GM12891 (cell line): ENCODE measurements around the gene PITPNB. TPM values are rescaled to one million over a fixed set of nuclear protein-coding genes. Genes with fewer than 3 reads are reported as not detected.

ENCODE experiments used
- DNase-seq: peaks from one replicate; pipeline ENCODE4 v3.0.0; 2011; ENCODE audit warnings: low spot score; ENCODE audit not compliant: insufficient read length
- FAIRE-seq: peaks from 2 replicates; lab custom pipeline; 2011; peaks lifted over from hg19 to GRCh38; lab: Jason Lieb, UNC
- PAX5 ChIP-seq: IDR thresholded peaks from 2 replicates; pipeline ENCODE4 v1.6.1; 2011; ENCODE audit warnings: low read length, moderate library complexity, mild to moderate bottlenecking; ENCODE audit not compliant: insufficient read depth, severe bottlenecking
- POLR2A ChIP-seq: IDR thresholded peaks from 2 replicates; pipeline ENCODE4 v1.6.1; 2011; ENCODE audit warnings: low read depth, low read length, control low read depth
- POLR2AphosphoS5 ChIP-seq: IDR thresholded peaks from 2 replicates; pipeline ENCODE4 v1.6.1; 2011; ENCODE audit warnings: low read depth, low read length, control low read depth
- POU2F2 ChIP-seq: IDR thresholded peaks from 2 replicates; pipeline ENCODE4 v1.6.1; 2011; ENCODE audit warnings: low read depth, mild to moderate bottlenecking, control low read depth, low read length, moderate library complexity
- SPI1 ChIP-seq: IDR thresholded peaks from 2 replicates; pipeline ENCODE4 v1.6.1; 2011; ENCODE audit warnings: low read depth, low read length, control low read depth
- TAF1 ChIP-seq: IDR thresholded peaks from 2 replicates; pipeline ENCODE4 v1.6.1; 2011; ENCODE audit warnings: low read depth, low read length, control low read depth
- polyA plus RNA-seq: library from polyadenylated mRNA; unstranded; fragments of >200 nt; gene quantifications from one replicate; pipeline ENCODE4 v1.2.1, GENCODE V29; 2012; ENCODE audit warnings: low read depth, missing spikeins, inconsistent platforms; ENCODE audit not compliant: missing spikeins

Gene PITPNB
- 34.9 TPM for polyA plus RNA-seq

DNA sequence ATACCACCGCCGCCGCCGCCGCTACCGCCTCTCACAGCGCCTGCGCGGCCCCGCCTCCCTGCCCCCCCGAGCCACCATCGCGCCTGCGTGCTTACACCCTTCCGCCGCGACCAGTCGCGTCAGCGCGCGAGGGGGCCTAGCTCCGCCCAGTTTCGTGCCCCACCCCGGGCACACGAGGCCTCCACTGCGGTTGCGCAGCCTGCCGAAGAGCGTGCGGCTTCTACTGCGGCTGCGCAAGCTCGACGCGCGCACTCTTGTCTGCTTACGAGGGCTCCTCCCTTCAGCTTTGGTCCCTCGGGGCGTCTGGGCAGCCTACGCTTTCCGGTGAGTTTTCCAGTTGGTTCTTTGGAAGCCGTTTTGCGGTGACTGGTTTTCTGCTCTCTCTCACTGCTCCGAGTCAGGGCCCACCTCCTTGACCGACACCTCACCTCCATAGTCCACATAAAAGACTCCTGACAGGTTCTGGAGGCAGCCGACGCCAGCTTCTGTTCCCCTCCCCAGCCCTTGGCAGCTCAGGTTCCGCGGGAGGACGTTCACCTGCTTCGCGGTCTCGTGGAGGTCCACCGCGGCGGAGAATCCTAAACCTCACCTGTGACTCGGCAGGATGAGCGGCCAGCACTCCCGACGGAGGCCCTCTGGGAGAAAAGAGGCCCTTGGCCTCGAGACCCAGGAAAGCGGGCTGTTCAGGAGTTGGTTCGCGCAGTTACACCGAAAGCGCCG lies at the start of gene PITPNB:
Gene PITPNB, minus strand, starts transcription at position 35 of the 720 bp plus-strand sequence. CDS start 65 bp downstream, outside the sequence.
- TF ChIP-seq POU2F2 (no peak), POLR2A (peak; percentile 51; the same call in 1 of the 2 replicates), SPI1 (no peak), POLR2AphosphoS5 (peak; percentile 35), TAF1 (no peak), PAX5 (no peak)
- DNase-seq, result peak; percentile 93
- peak; percentile 100 for FAIRE-seq

DNA sequence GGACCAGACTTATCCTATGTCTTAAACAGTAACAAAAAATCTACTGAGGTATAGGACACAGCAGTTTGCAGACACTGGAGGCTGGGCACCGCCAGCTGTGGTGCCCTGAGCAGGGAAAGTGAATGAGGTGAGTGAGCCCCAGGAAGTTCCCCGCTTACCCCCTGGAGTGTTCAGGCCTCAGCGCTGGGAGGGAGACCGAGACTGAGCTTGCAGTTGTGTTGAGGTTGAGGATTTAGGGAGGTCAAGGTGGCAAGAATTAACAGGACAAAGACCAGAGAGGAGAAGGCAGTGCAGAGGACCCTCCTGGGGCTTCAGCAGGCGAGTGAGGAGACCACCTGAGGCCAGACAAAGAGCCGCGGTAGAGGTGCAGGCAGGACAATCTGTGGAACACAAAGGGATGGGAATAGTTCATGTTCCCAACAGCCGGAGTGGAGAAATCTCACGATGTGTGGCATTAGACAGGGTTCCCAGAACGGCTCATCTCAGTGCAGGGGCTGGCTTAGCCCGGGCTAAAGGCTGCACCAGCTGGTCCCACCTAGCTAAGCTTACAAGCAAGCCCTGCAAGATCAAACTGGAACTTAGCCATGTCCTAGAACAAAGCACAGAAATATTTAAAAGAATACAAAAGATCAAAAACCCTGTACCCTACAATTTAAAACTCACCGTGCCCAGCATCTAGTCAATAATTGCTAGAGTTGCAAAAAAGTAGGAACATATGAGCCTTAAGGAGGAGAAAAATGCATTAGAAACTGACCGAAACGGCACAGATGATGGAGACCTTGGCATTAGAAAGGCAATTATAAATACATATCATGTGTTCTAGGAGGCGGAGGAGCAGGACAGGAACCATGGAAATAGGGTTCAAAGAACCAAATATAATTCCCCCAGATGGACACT lies 47.4 kb upstream of the PITPNB start:
- no peak for FAIRE-seq
- DNase-seq, result no peak
- TF ChIP-seq TAF1 (no peak), POLR2AphosphoS5 (no peak), POLR2A (no peak), POU2F2 (no peak), SPI1 (no peak), PAX5 (no peak)

DNA sequence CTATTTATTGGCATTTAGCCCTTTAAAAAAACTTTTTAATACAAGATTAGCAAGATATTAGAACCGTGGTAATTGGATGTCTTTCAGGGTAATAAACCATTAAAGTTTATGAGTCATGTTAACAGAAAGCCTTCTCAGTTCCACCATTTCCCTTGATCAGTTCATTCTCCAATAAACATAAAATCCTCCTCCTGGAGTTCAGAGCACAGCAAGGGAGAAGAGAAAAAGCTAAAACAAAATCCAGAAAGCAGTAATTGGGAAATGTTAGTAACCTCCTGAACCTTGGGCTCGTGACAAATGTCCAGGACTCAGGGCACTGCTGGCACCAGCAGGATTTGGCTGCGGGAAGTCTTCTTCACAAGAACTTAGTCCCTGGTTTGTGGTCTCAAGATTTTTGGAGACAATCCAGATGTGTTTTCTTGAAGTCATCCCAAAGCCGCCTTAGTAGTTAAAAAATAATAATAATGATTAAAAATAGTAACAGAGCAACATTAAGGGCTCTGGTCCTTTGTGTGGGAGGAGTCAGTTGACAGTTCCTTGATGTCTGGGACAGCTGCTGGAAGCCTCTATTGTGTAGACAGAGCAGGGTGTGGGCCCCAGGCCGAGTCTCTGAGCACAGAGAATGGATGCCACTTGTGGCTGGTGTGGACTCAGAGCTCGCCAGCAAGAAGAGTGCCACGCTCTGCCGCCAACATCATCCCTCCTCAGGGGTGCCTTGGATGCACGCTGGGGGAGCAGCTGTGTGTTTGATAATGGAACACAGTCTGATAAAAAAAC lies 43.4 kb upstream of the PITPNB start:
- no peak for FAIRE-seq
- TF ChIP-seq POU2F2, result no peak
- TF ChIP-seq TAF1, result no peak
- no peak for TF ChIP-seq POLR2AphosphoS5
- TF ChIP-seq PAX5, result no peak
- TF ChIP-seq SPI1, result no peak
- TF ChIP-seq POLR2A, result no peak
- DNase-seq, result no peak

- TF ChIP-seq POU2F2 (no peak), PAX5 (no peak), POLR2A (no peak), POLR2AphosphoS5 (no peak), TAF1 (no peak), SPI1 (no peak)
- FAIRE-seq, result no peak
- no peak for DNase-seq
Observed at GRCh38 chr22:27961680-27962079, 42.6 kb upstream of the PITPNB start.

GRCh38 chr22:27961182-27961581 lies 42.1 kb upstream of the PITPNB start:
- no peak for FAIRE-seq
- DNase-seq, result no peak
- TF ChIP-seq PAX5, result no peak
- TF ChIP-seq SPI1, result no peak
- TF ChIP-seq POU2F2, result no peak
- TF ChIP-seq POLR2A, result no peak
- TF ChIP-seq TAF1, result no peak
- TF ChIP-seq POLR2AphosphoS5, result no peak

DNA sequence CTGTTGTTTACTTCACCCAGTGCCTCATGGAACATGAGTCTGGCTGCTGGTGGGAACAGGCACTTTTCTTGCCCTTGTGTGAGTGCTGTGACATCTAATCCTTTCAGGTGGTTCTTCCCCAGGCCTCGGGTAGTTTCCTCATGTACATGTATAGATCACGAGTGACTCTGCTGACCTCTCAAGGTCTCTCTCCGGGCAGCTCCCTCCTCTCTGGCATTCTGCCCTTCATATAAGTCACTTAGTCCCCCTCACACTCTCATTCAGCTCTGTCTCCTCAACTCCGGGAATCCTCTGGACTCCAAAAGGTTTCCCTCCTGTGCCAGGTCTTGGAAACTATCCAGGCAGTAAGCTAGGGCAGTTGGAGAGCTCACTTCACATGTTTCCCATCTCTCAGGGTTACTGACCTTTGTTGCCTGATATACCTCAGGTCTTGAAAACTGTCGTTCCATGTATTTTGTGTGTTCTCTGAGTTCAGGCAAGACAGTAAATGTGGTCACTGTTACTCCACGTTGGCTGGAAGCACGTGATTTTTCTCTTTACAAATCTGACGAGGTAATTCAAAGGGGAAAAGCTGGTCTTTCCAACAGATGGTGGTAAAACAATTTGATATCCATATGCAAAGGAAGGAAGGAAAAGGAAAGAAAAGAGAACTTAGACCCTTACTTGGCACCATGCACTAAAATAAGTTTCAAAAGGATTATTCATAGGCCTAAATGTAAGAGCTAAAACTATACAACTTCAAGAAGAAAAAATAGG lies 40.5 kb upstream of the PITPNB start:
- DNase-seq (no peak), FAIRE-seq (no peak)
- TF ChIP-seq POU2F2 (no peak), POLR2A (no peak), POLR2AphosphoS5 (no peak), TAF1 (no peak), SPI1 (no peak), PAX5 (no peak)

DNA sequence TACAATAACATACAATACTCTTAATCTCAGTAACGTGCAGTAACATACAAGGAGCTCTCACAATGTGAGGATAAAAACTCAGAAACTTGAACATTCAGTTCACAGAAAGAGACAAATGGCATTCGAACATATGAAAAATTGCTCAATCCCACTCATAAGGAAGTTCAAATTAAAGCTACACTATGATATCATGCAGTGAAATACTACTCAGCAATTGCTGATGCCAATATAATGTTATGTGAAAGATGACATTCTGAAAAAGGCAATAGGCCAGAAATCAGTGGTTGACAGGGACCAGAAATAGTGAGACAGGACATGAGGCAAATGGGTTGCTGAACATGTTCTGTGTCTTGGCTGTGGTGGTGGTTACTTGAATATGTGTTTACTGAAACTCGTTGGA lies 33.7 kb upstream of the PITPNB start:
- DNase-seq, result no peak
- TF ChIP-seq TAF1, result no peak
- no peak for TF ChIP-seq POLR2AphosphoS5
- TF ChIP-seq POLR2A, result no peak
- TF ChIP-seq POU2F2, result no peak
- no peak for TF ChIP-seq PAX5
- TF ChIP-seq SPI1, result no peak
- no peak for FAIRE-seq

- FAIRE-seq, result no peak
- DNase-seq, result no peak
- TF ChIP-seq POLR2A (no peak), POU2F2 (no peak), SPI1 (no peak), TAF1 (no peak), PAX5 (no peak), POLR2AphosphoS5 (no peak)
Observed at GRCh38 chr22:27952091-27952490, 33.0 kb upstream of the PITPNB start.
